SK-N-DZ (cell line): ENCODE data around the gene MIA. TPM values are rescaled to one million over a fixed set of nuclear protein-coding genes. Genes with fewer than 3 reads are reported as not detected.
"Not testable (repeated sequence)": the region's sequence is repeated elsewhere in the genome, so short reads cannot be mapped to it uniquely, and the experiment has no call there.

Experiments
- DNase-seq: peaks from one replicate; pipeline ENCODE4 v3.0.0-alpha.2; 2015; ENCODE audit warnings: low spot score
- polyA plus RNA-seq, 2 experiments: library from polyadenylated mRNA; depleted of rRNA; stranded (reverse); fragments of >200 nt; gene quantifications; 2 replicates each; pipeline ENCODE4 v1.2.3, GENCODE V29; 2014

Gene MIA
- polyA plus RNA-seq (2014; cell fraction: cytosol; rRNA removed): not detected in 2 replicates
- polyA plus RNA-seq (2014; cell fraction: nucleus; rRNA removed): 3.9 TPM in 1 of 2 replicates, not detected in the other

DNA sequence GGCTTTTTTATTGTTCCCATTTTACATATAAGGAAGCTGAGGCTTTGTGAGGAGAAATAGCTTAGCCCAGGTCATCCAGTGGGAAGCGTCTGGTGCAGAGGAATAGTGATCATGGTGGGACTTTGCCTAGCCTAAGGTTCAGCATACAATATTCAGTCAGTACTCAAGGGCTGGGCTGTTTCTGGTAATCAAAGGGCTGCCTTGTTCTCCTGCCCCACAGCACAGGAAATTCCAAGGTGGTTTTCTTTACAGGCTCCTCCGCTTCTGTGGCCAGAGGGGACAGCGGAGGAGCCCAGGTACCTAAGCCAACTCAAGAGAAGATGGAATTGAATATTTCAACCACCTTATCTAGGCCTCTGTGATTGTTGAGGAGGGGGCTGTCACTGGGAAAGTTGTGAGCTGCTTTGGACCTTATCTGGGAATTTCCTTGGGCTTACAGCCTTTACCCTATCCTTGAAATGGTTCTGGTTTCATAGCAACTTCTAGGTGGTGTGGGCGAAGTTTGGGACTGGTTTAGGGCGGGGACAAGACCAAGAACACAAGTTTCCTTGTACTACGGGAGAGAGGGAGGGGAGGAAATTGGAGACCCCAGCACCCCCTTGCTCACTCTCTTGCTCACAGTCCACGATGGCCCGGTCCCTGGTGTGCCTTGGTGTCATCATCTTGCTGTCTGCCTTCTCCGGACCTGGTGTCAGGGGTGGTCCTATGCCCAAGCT, at the start of gene MIA:
Gene MIA (plus strand): TSS at position 606 of the 716 bp plus-strand sequence. CDS start 22 bp downstream, at position 628.
- no peak for DNase-seq

DNA sequence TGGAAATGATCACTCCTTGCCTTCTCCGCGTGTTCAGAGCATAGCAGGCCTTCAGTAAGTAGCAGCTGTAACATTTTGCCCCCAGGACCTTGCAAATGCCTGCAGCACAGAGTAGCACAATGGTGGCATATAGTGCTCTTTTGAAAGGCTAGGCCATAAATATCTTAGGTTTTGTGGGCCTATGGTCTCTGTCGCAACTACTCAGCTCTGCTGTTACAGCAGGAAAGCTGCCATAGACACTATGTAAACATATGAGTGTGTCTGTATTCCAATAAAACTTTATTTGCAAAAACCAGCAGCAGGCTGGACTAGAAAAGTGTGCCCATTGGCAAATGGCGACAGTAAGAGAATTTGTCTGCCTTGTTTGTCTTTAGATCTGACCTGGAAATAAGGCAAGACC, 49.0 kb upstream of the MIA start:
- DNase-seq: no peak

DNA sequence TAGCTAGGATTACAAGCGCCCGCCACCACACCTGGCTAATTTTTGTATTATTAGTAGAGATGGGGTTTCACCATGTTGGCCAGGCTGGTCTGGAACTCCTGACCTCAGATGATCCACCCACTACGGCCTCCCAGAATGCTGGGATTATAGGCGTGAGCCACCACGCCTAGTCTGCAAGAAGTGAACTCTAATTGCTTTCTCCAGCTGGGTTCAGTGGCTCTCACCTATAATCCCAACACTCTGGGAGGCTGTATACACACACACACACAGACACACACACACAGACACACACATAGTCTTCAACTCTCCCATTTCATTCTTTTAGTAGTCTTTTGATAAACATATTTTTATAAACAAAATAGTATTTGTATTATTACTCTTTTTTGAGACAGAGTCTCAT, 45.3 kb upstream of the MIA start:
- DNase-seq: not testable (repeated sequence)

DNA sequence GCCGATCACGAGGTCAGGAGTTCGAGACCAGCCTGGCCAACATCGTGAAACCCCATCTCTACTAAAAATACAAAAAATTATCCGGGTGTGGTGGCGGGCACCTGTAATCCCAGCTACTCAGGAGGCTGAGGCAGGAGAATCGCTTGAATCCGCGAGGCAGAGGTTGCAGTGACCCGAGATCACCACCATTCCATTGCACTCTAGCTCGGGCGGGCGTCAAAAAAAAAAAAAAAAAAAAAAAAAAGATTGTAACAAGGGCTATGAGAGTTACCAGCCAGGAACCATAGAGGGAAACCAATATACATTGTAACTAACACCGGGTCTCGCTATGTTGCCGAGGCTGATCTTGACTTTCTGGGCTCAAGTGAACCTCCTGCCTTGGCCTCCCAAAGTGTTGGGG, 43.0 kb upstream of the MIA start:
- not testable (repeated sequence) for DNase-seq

DNA sequence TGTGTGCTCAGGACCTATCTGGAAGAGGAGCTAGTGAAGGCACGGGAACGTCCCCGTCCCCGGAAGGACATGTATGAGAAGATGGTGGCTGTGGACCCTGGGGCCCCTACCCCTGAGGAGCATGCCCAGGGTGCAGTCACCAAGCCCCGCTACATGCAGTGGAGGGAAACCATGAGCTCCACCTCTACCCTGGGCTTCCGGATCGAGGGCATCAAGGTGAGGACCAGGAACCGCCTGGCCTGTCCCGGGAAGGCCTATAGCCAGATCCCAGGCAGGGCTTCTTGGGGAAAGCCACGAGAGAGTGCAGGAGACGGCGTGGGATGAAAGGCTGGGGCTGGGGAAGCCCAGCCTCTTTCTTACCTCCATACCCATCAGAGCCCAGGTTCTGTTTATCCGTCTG, 42.2 kb upstream of the MIA start:
- no peak for DNase-seq

DNA sequence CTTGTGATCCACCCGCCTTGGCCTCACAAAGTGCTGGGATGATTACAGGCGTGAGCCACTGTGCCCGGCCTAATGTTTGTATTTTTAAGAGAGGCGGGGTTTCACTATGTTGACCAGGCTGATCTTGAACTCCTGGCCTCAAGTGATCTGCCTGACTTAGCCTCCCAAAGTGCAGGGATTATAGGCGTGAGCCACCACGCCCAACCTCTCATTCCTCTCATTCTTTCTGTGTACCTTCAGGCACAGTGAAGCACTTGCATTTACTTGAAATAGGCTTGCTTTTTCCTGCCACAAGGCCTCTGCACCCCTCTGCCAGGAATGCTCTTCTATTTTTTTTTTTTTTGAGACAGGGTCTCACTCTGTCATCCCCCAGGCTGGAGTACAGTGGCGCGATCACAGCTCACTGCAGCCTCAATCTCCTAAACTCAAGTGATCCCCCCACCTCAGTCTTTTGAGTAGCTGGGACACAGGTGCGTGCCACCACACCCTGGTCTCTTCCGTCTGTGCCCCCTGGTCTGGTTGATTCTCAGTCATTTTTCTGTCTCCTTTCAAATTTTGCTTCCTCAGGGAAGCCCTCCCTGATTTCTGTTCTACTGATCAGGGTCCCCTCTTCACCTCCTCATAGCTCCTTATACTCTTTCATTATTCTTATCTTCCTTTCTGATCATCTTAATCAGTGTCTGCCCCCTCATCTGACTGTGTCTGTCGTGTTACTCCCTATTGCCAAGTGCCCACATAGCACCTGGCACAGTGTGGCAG, 40.1 kb upstream of the MIA start:
- no peak for DNase-seq

DNA sequence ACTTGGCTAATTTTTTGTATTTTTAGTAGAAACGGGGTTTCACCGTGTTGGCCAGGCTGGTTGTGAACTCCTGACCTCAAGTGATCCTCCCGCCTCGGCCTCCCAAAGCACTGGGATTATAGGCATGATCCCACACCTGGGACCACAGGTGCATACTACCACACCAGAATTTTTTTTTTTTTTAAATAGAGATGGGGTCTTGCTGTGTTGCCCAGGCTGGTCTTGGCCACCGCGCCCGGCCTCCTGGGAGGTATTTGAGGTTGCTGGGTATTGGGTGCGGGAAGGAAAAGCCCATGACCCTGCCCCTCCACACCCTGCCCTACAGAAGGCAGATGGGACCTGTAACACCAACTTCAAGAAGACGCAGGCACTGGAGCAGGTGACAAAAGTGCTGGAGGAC, 38.7 kb upstream of the MIA start:
- DNase-seq: no peak

DNA sequence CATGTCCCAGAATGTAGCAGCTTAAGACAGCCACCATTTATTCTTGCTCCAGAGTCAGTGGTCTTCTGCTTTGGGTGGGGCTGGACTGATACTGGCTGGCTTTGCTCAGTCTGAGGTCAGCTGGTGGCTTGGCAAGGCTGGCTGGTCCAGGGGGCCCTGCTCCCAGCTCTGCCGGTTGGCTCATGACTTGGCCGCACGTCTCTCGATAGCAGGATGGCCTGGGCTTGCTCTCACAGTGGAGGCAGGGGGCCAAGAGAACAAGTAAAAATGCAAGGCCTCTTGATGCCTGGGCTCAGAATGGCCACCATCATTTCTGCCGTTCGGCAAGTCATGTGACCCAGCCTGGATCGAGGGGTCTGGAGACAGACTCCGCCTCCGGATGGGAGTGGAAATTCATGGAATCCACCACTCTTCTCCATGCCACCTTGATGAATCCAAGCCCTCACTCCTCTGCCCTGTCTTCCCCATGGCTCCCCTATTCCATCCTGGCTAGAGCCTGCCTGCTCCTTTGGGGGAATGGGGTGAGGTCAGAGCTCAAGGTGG, 38.1 kb upstream of the MIA start:
- no peak for DNase-seq

DNA sequence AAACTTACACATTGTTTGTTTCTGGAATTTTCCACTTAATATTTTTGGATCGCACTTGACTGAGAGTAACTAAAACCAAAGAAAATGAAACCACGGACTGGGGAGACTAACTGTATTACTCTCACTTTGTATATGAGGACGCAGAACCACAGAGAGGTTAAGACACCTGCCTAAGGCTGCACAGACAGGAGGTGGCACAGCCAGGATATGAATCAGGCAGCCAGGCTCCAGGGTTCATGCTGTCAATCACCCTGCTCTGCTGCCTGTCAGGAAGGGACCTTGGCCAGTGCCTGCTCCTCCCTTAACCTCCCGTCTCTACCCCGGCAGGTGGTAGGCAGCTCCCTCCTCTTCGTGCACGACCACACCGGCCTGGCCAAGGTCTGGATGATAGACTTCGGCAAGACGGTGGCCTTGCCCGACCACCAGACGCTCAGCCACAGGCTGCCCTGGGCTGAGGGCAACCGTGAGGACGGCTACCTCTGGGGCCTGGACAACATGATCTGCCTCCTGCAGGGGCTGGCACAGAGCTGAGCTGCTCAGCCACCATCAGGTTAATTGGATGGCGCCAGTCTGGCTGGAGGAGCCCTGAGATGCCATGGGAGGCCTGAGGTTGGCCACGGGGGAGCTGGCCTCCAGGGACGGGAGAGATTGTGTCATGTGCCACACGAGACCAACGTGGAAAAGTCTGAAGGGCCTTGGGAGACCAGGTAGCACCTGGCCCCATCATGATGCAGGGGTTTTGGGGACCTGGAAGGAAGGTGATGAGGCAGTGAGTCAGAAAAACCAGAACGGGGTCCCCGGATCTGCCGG, 36.1 kb upstream of the MIA start:
- DNase-seq: no peak

DNA sequence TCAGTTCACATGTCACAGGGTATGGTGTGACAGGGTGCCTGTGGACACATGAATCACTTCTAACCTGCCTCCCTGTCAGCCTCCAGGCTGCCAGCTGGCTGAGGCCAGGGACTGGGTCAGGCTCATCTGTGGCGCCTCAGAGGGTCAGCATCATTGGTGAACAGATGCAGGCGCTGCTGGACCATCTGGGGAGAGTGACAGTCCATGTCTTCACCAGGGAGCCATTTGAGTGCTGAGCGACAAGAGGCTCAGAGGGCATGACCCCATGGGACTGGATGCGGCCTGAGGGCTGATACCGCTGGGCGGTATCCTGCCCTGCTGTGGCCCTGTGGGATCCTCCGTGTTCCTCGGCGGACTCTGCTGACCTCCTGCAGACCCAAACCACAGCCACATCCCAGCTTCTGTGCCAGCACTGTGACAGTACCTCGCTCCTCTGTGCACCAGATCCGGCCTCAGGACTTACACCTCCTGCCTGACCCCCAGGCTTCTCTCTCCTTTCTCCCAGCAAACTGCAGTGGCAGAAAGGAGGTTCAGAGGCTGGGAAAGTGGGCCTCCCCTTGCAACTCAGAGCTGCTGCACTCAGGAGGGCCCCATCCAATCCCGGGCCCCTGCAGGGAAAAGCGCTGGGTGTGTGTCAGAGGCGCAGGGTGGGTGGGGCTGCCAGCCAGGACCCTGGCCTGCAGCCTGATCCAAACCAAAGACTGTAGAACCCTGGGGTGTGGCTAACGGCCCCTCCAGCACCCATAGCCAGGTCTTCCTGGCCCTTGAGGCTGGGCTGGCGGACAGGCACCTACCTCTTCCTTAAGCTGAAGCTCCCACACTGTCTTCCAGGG, 35.2 kb upstream of the MIA start:
- no peak for DNase-seq

DNA sequence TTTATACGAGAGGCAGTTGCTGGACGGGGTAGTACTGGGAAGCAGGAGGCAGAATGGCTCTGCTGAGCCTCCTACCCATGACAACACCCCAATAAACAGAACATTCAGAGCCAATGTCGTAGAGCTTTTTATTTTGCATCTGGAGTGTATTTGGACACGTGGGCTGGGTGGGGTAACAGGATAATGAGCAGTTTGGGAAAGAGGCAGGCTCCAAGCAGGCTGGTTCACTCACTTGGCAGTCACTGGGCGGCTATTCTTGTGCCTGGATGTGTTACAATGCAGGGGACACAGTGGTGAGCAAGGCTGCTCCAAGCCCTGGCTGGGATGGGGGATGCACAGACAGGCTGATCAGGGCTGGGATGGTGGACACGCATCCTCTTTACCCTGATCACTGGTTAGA, 34.6 kb upstream of the MIA start:
- no peak for DNase-seq

DNA sequence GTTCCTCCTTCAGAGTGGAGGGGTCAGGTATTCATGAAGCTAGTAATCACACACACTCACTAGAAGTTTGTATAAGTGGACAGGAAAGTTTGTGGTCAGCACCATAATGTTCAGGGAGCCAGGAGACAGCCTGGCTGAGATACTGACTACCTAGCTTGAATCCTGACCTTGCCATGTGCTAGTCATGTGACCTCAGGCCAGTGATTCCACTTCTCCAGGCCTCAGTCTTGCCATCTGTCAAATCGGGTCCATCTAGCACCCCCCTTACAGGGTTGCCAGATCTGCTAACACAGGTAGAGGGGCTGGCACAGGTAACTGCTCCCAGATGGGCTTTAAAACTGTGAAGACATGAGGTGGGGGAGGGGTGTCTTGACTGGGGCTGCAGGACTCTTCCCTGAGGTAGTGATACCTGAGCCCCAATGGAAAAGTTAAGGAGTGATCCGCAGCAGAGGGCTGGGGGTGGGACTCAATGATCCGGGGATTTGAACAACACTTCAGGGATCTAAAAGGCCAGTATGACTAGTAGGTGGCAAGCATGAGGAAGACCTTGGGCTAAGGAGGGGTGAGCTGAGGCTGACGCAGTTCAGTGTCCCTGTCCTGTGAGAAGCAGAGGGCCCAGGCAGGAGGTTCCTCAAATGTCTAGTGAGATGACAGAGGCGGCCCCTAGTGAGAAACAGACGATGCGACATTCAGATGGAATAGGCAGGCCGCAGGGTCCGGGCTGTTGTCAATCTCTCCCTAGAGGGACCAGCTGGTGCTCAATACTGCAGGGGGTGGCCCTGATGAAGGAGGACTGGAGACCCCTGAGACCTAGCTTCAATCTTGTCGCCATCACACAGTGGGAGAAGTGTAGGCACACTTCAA, 33.6 kb upstream of the MIA start:
- no peak for DNase-seq

DNA sequence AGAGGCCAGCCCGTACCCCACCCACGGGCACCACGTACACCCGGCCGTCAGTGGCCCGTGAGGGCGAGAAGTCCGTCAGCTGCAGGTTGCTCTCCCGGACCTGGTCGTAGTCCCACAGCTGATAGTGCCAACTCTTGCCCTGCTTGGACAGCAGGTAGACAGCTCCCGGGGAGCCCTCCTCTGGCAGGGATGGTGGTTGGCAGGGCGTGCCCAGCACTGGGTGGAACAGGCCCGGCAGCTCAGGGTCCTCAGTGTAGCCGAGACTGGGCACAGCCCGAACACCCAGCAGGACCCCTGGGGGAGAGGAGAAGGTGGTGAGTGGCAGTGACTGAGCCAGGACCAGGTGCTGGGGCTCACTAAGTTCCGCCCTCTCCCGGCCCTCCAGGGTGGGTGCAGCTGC, 32.8 kb upstream of the MIA start:
- DNase-seq: no peak

DNA sequence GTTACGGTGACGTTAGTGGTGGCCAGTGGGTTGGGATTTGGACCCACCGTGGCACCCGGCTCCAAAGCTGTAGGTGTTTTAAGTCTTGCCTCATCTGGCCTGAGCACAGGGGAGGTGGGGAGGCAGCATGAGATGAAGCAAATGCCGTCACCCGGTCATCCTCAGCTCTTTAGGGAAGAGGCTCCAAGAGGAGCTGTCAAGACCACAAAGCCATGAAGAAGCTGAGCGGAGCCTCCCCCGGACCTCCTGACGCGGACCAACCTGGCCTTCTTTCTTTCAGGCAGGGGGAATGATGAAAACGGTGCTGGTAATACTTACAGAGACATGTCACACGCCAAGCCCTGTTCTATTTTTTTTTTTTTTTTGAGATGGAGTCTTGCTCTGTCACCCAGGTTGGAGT, 32.4 kb upstream of the MIA start:
- no peak for DNase-seq

DNA sequence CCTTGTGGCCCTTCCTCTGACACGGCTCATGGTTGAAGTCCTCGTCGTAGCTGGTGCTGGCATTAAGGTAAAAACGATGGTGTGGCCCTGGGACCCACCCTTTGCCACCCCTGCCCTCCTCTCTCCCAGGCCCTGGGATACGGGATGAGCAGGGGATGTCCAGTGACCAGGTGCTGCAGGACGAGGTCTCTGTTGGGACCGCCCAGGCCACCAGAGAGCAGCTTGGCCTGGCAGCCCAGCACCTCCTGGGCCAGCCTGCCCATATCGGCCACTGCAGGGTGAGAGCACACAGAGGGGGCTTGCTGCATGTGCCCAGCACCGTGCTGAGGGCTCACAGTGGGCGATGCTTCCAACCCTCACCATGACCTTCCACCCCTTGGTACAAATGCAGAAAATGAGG, 31.4 kb upstream of the MIA start:
- DNase-seq: no peak

DNA sequence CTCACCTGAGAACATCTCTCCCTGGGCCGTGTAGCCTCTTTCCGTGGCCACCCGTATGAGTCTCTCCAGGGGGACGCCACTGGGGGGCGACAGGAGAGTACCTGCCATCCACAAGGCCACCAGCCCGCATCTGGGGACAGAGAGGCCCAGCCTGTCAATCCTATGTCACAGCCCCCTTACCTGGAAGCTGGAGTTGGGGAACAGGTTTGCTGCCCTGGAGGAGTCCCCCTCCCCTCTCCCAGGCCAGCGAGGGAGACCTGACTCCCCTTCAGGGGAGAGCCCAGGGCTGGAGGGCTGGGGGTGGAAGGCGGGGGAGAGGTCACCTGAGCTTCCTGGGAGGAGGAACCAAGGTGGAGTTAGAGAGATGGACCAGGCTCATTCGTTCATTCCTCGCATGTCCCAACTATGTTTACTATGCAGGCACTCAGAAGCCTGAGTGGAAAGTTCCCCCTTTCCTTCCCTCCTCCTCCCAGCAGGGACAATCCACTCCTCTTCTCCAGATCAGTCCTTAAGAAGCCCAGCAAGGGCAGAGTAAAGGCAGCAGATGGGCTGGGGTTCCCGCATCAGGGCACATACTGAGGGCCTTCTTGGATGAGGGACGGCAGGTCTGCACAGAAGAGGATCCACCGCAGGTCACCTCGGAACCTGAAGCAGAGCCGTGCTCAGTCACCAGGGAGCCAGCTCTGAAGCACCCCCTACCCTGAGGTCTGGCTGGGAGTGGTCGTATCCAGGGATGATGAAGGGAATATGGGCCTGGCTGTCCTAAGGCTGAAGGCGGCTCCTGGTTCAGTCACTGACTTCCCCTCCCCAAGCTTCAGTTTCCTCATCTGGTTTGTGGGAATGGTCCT, 30.5 kb upstream of the MIA start:
- DNase-seq: no peak

DNA sequence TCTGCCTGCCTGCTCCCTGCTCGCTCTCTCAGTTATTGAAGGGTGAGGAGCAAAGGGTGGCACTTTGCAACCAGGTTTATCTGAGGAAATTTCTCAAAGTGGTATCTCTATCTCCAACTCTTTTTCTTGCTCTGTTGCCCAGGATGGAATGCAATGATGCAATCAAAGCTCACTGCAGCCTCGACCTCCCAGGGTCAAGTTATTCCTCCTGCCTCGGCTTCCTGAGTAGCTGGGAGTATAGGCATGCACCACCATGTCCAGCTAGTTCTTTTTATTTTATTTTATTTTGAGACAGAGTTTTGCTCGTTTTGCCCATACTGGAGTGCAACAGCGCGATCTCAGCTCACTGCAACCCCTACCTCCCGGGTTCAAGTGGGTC, 29.9 kb upstream of the MIA start:
- DNase-seq: no peak

DNA sequence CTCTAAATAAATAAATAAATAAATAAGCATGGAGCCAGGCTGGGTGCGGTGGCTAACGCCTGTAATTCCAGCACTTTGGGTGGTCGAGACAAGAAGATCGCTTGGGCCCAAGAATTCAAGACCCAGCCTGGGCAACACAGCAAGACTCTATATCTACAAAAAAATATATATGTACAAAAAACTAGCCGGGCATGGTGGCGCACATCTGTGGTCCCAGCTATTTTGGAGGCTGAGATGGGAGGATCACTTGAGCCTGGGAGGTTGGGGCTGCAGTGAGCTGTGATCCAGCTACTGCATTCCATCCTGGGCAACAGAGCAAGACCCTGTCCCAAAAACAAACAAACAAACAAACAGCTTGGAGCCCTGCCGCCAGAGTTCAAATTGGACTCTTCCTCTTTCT, 27.8 kb upstream of the MIA start:
- DNase-seq: no peak
